ENCODE results near the gene UBASH3B.

Gene UBASH3B

DNA sequence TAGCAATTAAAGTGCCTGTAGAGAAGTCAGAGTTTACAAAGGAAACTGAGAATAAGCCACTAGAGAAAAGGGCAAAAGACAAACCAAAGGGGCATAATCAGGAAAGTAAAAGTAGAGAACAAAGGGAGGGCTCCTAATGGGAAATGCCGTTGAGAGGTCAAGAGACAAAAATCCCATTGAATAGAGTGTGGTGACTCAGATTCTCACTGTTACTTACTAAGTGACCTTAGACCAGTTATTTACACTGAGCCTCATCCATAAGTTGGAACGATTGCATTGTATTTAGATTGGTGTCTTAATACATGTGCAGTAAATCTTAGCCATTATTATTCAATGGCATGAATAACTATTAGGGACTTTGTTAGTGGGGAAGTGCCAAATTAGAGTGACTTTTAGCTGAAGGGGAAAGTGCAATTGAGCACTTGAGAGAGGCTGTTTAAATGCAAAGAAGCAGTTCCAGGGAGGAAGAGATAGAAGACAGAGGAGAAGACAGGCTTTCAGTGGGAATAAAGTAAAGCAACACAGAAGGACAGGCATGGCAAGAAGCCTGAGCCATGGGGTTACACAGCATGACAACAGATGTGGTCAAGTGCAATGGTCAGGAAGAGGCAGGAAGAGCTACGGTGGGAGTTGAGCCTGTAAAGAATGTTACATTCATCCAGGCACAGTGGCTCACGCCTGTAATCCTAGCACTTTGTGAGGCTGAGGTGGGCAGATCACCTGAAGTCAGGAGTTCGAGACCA lies 82.6 kb downstream of the UBASH3B start:
- no peak for FAIRE-seq

DNA sequence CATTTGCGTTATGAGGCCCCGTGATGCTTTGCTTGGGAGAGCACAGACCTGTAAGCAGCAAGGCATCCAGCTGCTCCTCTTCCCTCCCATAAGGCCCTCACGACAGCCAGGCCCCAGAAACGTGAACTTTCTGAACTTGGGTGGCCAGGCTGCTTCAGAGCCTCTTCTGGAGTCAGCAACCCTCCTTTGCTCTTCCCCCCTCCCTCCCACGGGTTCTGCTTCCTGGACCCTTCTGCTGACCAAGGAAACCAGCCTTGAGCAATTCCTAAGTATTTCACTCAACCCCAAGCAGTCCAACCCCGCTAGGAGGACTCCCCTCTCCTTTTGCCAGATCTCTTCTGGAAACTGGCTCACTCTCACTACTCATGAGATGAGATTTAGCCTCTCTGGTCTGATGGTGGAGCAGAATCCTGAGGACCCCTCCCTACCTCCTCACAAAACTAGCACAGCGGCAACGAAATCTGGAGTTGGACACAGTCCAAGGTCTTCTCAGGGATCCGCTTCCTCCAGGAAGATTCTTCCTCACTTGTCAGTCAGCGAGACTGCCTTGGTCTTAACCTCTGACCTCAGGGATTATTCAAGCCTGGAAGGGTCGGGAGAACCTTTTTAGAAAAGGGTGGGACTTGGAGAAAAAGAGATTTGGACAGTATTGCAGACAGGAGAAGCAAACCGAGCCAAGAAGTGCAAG lies 86.2 kb downstream of the UBASH3B start:
- FAIRE-seq: no peak

GRCh38 chr11:122742301-122743018 lies 86.9 kb downstream of the UBASH3B start:
- FAIRE-seq: no peak

- FAIRE-seq: no peak
These were observed 87.7 kb downstream of the UBASH3B start for GRCh38 chr11:122743097-122743741.

GRCh38 chr11:122743949-122744348 lies 88.4 kb downstream of the UBASH3B start:
- no peak for FAIRE-seq

DNA sequence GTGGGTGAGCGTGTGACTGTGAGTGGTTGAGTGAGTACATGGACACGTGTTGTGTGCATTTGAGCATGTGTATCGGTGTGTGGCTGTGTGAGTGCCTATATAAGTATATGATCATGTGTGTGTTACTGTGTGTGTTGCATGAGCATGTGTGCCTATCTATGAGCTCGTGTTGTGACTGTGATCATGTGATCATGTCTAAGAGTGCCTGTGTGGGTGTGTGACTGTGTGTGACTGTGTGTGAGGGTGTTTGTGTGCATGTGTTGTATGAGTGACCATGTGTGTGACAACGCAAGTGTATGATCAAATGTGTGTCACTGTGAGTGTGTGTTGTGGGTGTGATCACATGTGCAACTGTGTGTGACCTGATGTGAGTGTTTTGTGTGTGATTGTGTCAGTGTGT lies 88.8 kb downstream of the UBASH3B start:
- no peak for FAIRE-seq

GRCh38 chr11:122745111-122745510 lies 89.6 kb downstream of the UBASH3B start:
- no peak for FAIRE-seq

GRCh38 chr11:122746050-122746478 lies 90.5 kb downstream of the UBASH3B start:
- FAIRE-seq: no peak

- no peak for FAIRE-seq
These were observed 91.2 kb downstream of the UBASH3B start for GRCh38 chr11:122746611-122747244.

DNA sequence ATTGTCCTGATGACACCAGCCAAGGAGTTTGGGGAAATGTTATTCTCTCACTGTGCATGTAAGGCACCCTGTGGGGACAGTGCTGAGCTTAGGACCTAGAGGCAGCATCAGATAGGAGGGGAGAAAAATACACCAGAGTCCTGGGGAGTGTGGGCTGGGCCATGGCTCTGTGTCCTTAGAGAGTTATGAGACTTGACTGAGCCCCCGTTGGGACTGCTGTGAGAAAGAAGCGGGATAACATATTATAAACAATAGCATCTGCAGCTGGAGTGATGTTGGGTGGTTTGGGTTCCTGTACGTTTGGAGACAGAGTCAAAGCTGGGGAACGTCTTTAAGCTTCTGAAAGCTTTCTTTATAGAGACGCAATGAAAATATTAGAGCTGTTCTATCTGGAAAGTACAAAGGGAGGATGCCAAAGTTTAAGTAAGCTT lies 91.8 kb downstream of the UBASH3B start:
- FAIRE-seq: no peak

GRCh38 chr11:122749005-122749687 lies 93.6 kb downstream of the UBASH3B start:
- no peak for FAIRE-seq

GRCh38 chr11:122750049-122750448 lies 94.5 kb downstream of the UBASH3B start:
- FAIRE-seq: no peak

DNA sequence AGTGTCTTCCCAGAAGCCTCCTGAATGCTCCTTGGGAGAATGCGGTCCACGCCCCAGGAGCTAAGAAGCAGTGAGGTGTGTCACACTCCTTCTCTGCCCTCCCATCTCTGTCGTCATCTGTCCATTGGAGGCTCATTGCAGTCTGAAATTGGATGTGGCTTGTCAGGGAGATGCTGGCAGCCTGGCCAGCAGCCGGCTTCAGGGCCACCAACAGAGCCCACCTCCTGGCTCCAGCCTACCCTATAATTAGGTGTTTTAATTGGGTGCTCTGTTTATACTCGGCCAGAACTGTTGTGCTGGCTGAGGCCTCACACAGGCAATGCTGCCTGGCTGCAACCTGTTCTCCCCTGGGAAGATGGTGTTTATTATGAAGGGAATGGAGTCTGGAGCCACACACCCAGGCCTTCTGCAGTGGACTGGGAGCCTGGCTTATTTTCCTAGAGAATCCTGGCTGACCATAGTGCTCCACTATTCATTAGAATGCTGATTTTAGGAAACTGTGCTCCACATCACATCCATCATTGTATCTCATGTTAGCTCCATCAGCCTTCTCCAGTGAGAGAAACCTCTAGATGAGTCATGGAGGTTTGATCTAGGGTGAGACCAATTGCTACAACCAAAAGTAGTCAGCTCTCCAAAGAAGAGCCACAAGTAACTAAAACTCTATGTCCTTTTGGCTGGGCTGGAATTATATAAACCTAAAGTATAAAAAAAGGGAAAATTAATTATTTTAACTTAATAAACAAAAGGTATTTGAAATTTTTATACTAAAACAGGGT lies 96.0 kb downstream of the UBASH3B start:
- no peak for FAIRE-seq

- no peak for FAIRE-seq
These were observed 98.5 kb downstream of the UBASH3B start for GRCh38 chr11:122754028-122754427.

GRCh38 chr11:122754553-122755322 lies 99.2 kb downstream of the UBASH3B start:
- FAIRE-seq: no peak

- FAIRE-seq: no peak
These were observed 99.9 kb downstream of the UBASH3B start for GRCh38 chr11:122755409-122755808.

DNA sequence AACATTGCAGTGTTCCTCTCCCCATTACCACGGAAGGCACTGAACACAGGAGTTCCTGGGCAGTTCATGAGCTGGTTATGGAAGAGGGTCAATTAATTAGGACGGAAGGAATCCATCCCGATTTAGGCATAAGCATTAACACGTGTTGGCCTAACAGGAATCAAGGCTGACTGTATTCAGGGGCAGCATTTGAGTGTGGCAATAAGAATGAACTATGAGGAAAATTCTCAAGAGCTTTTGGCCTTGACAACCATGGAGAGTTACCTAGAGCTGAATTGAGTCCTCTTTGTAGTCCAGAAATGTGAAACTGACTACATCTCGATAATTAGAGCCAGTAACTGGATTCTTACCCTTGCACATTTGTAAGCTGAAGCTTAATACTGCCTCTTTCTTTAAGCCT lies 100.4 kb downstream of the UBASH3B start:
- no peak for FAIRE-seq

DNA sequence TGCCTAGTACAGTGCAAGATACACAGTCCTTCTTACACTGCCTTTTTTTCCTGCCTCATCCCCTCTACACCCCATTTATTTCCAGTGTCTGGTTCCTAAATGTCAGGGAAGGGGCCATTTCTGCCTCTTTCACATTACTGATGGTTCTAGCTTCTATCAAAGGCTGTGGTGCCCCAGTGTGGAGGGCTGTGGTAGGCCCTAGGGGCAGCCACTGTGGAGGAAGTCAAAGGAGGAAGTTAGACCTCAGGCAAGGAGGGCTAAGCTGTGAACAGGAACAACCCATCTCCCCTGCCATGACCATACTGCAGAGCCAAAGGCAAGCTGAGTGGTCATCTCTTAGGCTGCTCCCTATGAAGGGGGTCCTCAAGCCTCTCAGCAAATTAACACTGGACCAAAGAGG lies 100.9 kb downstream of the UBASH3B start:
- no peak for FAIRE-seq

DNA sequence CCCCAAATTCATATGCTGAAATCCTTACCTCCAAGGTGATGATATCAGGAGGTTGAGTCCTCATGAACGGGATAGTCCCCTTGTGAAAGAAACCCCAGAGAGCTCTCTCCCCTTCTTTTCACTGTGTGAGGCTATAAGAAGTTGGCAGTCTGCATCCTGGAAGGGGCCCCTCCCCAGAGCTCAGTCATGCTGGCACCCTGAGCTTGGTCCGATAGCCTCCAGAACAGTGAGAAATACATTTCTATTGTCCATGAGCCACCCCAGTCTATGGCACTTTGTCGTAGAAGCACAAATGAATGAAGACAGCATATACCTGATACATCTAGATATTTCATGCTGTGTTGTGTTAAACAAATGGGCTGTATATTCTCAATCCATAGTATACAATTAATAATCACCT lies 101.7 kb downstream of the UBASH3B start:
- no peak for FAIRE-seq

GRCh38 chr11:122758339-122758738 lies 102.8 kb downstream of the UBASH3B start:
- FAIRE-seq: no peak

GRCh38 chr11:122758974-122759373 lies 103.5 kb downstream of the UBASH3B start:
- FAIRE-seq: no peak
